Mucosa of descending colon (tissue), 3 donors: ENCODE measurements around the gene DPP3. TPM values are rescaled to one million over a fixed set of nuclear protein-coding genes. Genes with fewer than 3 reads are reported as not detected.
A peak's percentile ranks its signal among the peaks of the same experiment; 100 is the strongest.
"Not testable (repeated sequence)": the region's sequence is repeated elsewhere in the genome, so short reads cannot be mapped to it uniquely, and the experiment has no call there.

Source experiments
- ATAC-seq: fragments of 200-7000 bp; cut with Tn5 transposase; one replicate; pipeline ENCODE4 v1.9.1; 2020; ENCODE audit warnings: mild to moderate bottlenecking, moderate library complexity
- DNase-seq, 3 donors: peaks; one replicate each; pipeline ENCODE4 v3.0.0-alpha.2; 2020
- H3K36me3 ChIP-seq: fragments of 200-600 bp; one replicate; pipeline ENCODE4 v1.8.0; 2021; ENCODE audit warnings: low read depth, mild to moderate bottlenecking
- H3K4me1 ChIP-seq: fragments of 200-600 bp; one replicate; pipeline ENCODE4 v1.8.0; 2021; ENCODE audit warnings: low read depth, mild to moderate bottlenecking
- H3K4me3 ChIP-seq: fragments of 200-600 bp; one replicate; pipeline ENCODE4 v1.8.0; 2021; ENCODE audit warnings: mild to moderate bottlenecking
- H3K9me3 ChIP-seq: fragments of 200-600 bp; one replicate; pipeline ENCODE4 v1.8.0; 2021; ENCODE audit warnings: mild to moderate bottlenecking
- CTCF ChIP-seq: fragments of 200-600 bp; IDR thresholded peaks from one replicate; pipeline ENCODE4 v1.8.0; 2022; ENCODE audit warnings: antibody characterized with exemption, mild to moderate bottlenecking
- intact Hi-C, 2 donors: fragments of 100-400 bp; cut with DNase I in 1 of 2; cut with micrococcal nuclease in 1 of 2; formaldehyde crosslinking; loops; one replicate each; pipeline versions ENCODE4 v1.11.0 to v1.11.1; 2022; cut with DNase I, micrococcal nuclease
- total RNA-seq, 3 donors: library from RNA; stranded (reverse); fragmentation: NEBNext Ultra II Directional in 2 of 3; extraction: Animal tissue kit (Norgen Biotek cat#: 25700) in 2 of 3; gene quantifications; one replicate each; pipeline versions ENCODE4 v1.2.1 to v1.2.4, GENCODE V29; 2021 to 2023
- donor health status: DM: no; HTN: no; CAD: no; lungs with moderate emphysema.
- donor health status: DM: no; HTN: no; CAD: no.
- donor health status: DM: no; HTN: yes; CAD: no.

The DPP3 gene
- total RNA-seq, 3 donors from 2014 or later: 37.9 to 92.2 (median 75.5) TPM

- intact Hi-C loops: no loop called here
- Histone ChIP-seq H3K4me1 (peaks cover 11% of the 10 kb centered on the region), H3K36me3 (no peaks in the 10 kb centered on the region), H3K4me3 (no peak overlapping the region), H3K9me3 (no peaks in the 10 kb centered on the region)
- ATAC-seq (no peak), DNase-seq (no peak)
- no peak for TF ChIP-seq CTCF
Observed at GRCh38 chr11:66539870-66540213, 59.6 kb downstream of the DPP3 start.

- H3K9me3 ChIP-seq, intact Hi-C loops, ATAC-seq, H3K36me3 ChIP-seq, H3K4me3 ChIP-seq, DNase-seq: not testable (repeated sequence)
- peaks cover 18% of the 10 kb centered on the region for H3K4me1 ChIP-seq
Observed at GRCh38 chr11:66540598-66540997, 60.4 kb downstream of the DPP3 start.

DNA sequence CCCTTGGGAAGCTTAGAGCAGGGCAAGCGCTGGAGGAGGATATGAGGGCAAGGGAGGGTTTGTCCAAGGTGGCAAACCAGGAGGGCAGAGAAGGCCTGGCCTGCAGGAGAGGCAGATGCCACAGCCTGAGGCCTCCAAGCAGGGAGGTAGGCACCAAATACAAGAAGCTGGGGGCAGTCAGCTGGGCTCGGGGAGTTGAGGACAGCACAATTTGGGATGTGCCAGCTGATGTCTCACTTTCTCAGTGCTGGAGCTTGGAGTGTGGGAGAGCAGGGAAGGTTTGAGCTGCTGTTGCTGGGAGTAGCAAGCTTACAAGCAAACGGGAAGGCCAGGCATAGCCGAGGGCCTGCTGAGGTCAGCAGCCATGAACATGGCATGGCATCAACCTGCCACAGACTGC is 61.7 kb downstream of the DPP3 start:
- Histone ChIP-seq H3K4me3 (no peak overlapping the region), H3K36me3 (no peaks in the 10 kb centered on the region), H3K4me1 (peaks cover 23% of the 10 kb centered on the region), H3K9me3 (no peaks in the 10 kb centered on the region)
- no peak for TF ChIP-seq CTCF
- intact Hi-C loops: no loop called here
- no peak for DNase-seq
- no peak for ATAC-seq

GRCh38 chr11:66542362-66542761 is 62.1 kb downstream of the DPP3 start:
- ATAC-seq (no peak), DNase-seq (no peak)
- H3K4me1 ChIP-seq: peaks cover 25% of the 10 kb centered on the region
- H3K36me3 ChIP-seq: no peaks in the 10 kb centered on the region
- intact Hi-C loops: no loop called here
- no peaks in the 10 kb centered on the region for H3K9me3 ChIP-seq
- TF ChIP-seq CTCF: no peak
- no peak overlapping the region for H3K4me3 ChIP-seq

DNA sequence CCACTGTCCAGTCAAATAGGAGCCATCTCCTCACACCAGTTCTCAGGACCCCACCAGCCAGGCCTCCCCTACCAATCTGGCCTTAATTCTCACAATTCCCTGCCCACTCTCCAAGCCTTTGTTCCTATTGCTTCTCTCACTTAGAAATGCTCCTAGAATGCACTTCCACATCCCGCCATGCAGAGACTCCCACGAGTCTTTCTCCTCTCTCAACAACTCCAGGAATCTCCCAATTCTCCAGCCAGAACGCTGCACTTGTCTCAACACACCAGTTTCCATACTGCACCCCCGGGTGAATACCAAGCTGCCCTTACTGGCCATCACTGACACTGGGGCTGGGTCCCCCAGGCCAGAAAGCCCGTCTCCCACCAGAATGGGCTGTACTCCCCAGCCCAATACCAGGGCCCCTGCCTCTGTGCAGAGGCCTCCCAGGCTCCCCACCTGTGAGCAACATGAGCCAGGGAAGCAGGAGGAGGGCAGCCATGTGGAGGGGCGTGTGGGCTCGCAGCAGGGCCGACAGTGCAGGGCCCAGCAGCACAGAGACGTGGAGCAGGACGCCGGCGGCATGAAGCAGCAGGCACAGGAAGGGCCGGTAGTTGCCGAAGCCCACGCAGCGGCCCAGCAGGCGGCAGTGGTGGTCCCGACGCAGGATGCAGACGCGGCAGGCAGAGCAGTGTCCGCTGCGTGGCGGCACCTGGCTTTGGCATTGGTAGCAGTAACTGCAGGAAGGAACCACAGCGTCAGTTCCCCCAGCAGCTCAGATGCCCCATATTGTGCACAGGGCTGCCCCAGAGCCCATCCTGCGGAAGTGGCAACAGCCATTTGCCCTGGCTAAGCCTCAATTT is 63.3 kb downstream of the DPP3 start:
- DNase-seq (peak; percentile 38 to 85 (median 53)), ATAC-seq (peak; percentile 22)
- intact Hi-C loops: no loop called here
- no peak for TF ChIP-seq CTCF
- Histone ChIP-seq H3K36me3 (no peaks in the 10 kb centered on the region), H3K4me1 (peaks cover 25% of the 10 kb centered on the region), H3K4me3 (no peak overlapping the region), H3K9me3 (no peaks in the 10 kb centered on the region)

DNA sequence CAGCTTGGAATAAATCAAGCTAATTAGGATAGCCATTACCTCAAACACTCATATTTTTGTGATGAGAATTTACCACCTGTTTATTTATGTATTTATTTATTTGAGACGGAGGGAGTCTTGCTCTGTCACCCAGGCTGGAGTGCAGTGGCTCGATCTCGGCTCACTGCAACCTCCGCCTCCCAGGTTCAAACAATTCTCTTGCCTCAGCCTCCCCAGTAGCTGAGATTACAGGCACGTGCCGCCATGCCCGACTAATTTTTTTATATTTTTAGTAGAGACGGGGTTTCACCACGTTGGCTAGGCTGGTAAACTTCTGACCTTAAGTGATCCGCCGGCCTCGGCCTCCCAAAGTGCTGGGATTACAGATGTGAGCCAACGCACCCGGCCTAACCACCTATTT is 64.7 kb downstream of the DPP3 start:
- intact Hi-C loops, DNase-seq, H3K4me3 ChIP-seq, ATAC-seq, H3K9me3 ChIP-seq, H3K36me3 ChIP-seq: not testable (repeated sequence)
- H3K4me1 ChIP-seq: peaks cover 25% of the 10 kb centered on the region
